ENCODE data around the gene CACNA1G.

GRCh38 chr17:50658616-50659015 is 98.1 kb downstream of the CACNA1G start:
- TF ChIP-seq CTCF (IDR thresholded peaks at IDR 0.05; ENCODE audit: poor library complexity) (no peak), EZH2 (IDR thresholded peaks at IDR 0.05; ENCODE audit: borderline replicate concordance) (no peak)

Data from hepatocyte (in vitro differentiated cells).